Neutrophil (primary cell): ENCODE measurements around the gene MCC.

Experiments used
- H3K27ac ChIP-seq: fragments of 200-600 bp; sonication (generic); 2 replicates; pipeline ENCODE4 v1.5.1; 2016; ENCODE audit warnings: mild to moderate bottlenecking, moderate library complexity
- H3K27me3 ChIP-seq: fragments of 200-600 bp; sonication (generic); 2 replicates; pipeline ENCODE4 v1.6.0; 2016; ENCODE audit warnings: mild to moderate bottlenecking
- H3K36me3 ChIP-seq: fragments of 200-600 bp; sonication (generic); 2 replicates; pipeline ENCODE4 v1.5.1; 2017
- H3K4me1 ChIP-seq, 2 experiments: fragments of 200-600 bp in 1 of 2; sonication (generic) in 1 of 2; 1 replicate in 1 of 2; 2 replicates in 1 of 2; pipeline versions ENCODE4 v1.5.1 to v1.6.1; 2013 to 2016; ENCODE audit warnings: low read depth in 1 of 2, low read length in 1 of 2, mild to moderate bottlenecking in 1 of 2, moderate library complexity in 1 of 2; ENCODE audit not compliant: control insufficient read depth in 1 of 2, insufficient read depth in 1 of 2
- H3K4me3 ChIP-seq, 2 experiments: fragments of 200-600 bp in 1 of 2; sonication (generic) in 1 of 2; 1 replicate in 1 of 2; 2 replicates in 1 of 2; pipeline ENCODE4 v1.5.1; 2013 to 2016; ENCODE audit warnings: low read depth in 1 of 2, low read length in 1 of 2, mild to moderate bottlenecking in 1 of 2, moderate library complexity in 1 of 2
- H3K9me3 ChIP-seq: fragments of 200-600 bp; sonication (generic); 2 replicates; pipeline ENCODE4 v1.5.1; 2016
- CTCF ChIP-seq: fragments of 200-600 bp; sonication (generic); IDR thresholded peaks from 2 replicates; pipeline ENCODE4 v1.5.1; 2016; ENCODE audit warnings: antibody characterized with exemption

MCC gene

GRCh38 chr5:113487781-113488644, at the start of gene MCC:
MCC (minus strand) TSS chr5:113488453.
- H3K9me3 ChIP-seq: no peaks in the 10 kb centered on the region
- H3K4me1 ChIP-seq: peaks cover 4 to 9% of the 10 kb centered on the region in 2 experiments
- peaks cover 97% of the 10 kb centered on the region for H3K27me3 ChIP-seq
- no peaks in the 10 kb centered on the region for H3K36me3 ChIP-seq
- no peak within 1 kb of the TSS for H3K4me3 ChIP-seq
- H3K27ac ChIP-seq: no peak within 1 kb of the TSS
- TF ChIP-seq CTCF: no peak

- H3K27me3 ChIP-seq: no peaks in the 10 kb centered on the region
- peaks cover 5% of the 10 kb centered on the region for H3K9me3 ChIP-seq
- peaks cover 18% of the 10 kb centered on the region for H3K36me3 ChIP-seq
- no peaks in the 10 kb centered on the region for H3K4me1 ChIP-seq
- H3K27ac ChIP-seq: no peak overlapping the region
- TF ChIP-seq CTCF: no peak
- H3K4me3 ChIP-seq: no peak overlapping the region
Measured at GRCh38 chr5:113531481-113532159, 43.4 kb upstream of the MCC start.

GRCh38 chr5:113527746-113528145, 39.5 kb upstream of the MCC start:
- peaks cover 5% of the 10 kb centered on the region for H3K9me3 ChIP-seq
- peaks cover 4 to 11% of the 10 kb centered on the region in 2 experiments for H3K4me1 ChIP-seq
- H3K27me3 ChIP-seq: no peaks in the 10 kb centered on the region
- H3K27ac ChIP-seq: no peak overlapping the region
- no peaks in the 10 kb centered on the region for H3K36me3 ChIP-seq
- no peak overlapping the region for H3K4me3 ChIP-seq
- TF ChIP-seq CTCF: no peak

- TF ChIP-seq CTCF: no peak
- Histone ChIP-seq H3K4me3 (no peak overlapping the region), H3K27ac (no peak overlapping the region), H3K9me3 (peaks cover 5% of the 10 kb centered on the region), H3K4me1 (peaks cover 4 to 11% of the 10 kb centered on the region in 2 experiments), H3K36me3 (no peaks in the 10 kb centered on the region), H3K27me3 (no peaks in the 10 kb centered on the region)
Measured at GRCh38 chr5:113526421-113526820, 38.2 kb upstream of the MCC start.

- Histone ChIP-seq H3K36me3 (no peaks in the 10 kb centered on the region), H3K4me1 (peaks cover 4 to 11% of the 10 kb centered on the region in 2 experiments), H3K9me3 (no peaks in the 10 kb centered on the region), H3K27ac (peak overlapping the region; percentile 56), H3K27me3 (no peaks in the 10 kb centered on the region), H3K4me3 (no peak overlapping the region)
- TF ChIP-seq CTCF: no peak
Measured at GRCh38 chr5:113524927-113525326, 36.7 kb upstream of the MCC start.
